ENCODE measurements around the gene MAST2.
A peak's percentile ranks its signal among the peaks of the same experiment; 100 is the strongest.

MAST2 gene

DNA sequence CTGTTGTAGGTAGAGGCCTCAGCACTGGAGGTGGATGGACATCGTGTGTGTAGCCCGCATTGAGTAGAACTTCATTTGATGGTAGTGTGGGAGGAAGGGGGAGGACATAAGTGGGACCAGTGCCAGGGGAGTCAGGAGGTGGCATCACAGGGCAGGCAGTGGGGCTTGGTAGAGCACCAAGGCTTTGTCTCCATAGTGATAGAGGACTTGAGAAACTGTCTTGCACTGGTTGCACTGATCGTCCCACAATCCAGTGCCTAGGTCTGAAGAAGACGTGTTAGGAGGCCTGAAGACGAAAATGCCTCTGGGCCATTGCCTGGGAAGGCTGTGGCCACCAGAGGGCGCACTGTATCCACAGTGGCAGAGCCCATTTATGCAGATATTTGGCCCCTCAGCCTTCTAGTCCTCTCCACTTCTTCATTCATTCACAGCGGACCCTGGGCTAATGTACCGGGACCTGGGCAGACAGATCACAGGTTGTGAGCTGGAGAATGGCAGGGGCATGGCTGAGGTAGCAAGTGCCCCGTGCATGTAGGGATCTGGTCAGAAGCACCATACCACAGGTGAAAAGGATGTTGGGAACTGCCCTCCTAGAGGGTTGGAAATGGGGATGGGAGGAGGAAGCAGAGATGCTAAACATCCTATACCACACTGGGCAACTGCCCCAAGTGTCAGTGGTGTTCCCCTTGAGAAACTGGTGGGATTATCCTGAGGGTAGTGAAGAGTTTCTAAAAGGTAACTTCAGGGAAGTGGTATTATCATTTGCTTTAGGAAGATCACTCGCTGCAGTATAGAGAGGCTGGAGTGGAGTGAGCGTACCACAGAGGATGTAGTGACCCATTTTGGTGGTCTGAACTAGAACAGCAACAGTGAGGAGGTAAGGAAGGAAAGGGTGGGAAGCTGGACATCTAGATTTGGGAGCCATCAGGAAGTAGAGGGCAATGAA lies 233.8 kb downstream of the MAST2 start:
- Histone ChIP-seq H3K4me3 (ENCODE audit: insufficient read length, low read depth) (no peak overlapping the region), H3K4me1 (ENCODE audit: insufficient read depth, insufficient read length) (peaks cover 8% of the 10 kb centered on the region), H3K27me3 (ENCODE audit: insufficient read depth, insufficient read length) (no peaks in the 10 kb centered on the region), H3K36me3 (ENCODE audit: insufficient read depth, insufficient read length, low read length) (peaks cover 46% of the 10 kb centered on the region), H3K9me3 (ENCODE audit: insufficient read depth, low read length) (no peaks in the 10 kb centered on the region), H3K9ac (ENCODE audit: insufficient read length, low read depth) (no peak overlapping the region)
- TF ChIP-seq YY1 (IDR thresholded peaks at IDR 0.05; ENCODE audit: insufficient read depth, insufficient read length) = no peak
- TF ChIP-seq ZNF274 (IDR thresholded peaks at IDR 0.05; ENCODE audit: low read depth, low read length) = no peak
- TF ChIP-seq SUZ12 (IDR thresholded peaks at IDR 0.05; ENCODE audit: extremely low read depth, insufficient read depth, insufficient read length) = no peak
- DNase-seq (ENCODE audit: low read depth, low spot score) = peak; percentile 84

- TF ChIP-seq ZNF274 (IDR thresholded peaks at IDR 0.05; ENCODE audit: low read depth, low read length) (no peak), SUZ12 (IDR thresholded peaks at IDR 0.05; ENCODE audit: extremely low read depth, insufficient read depth, insufficient read length) (no peak), YY1 (IDR thresholded peaks at IDR 0.05; ENCODE audit: insufficient read depth, insufficient read length) (no peak)
- Histone ChIP-seq H3K9ac (ENCODE audit: insufficient read length, low read depth) (no peak overlapping the region), H3K4me1 (ENCODE audit: insufficient read depth, insufficient read length) (peaks cover 9% of the 10 kb centered on the region)
Observed at GRCh38 chr1:46039571-46040052, 236.2 kb downstream of the MAST2 start.

GRCh38 chr1:46041551-46041950 lies 238.1 kb downstream of the MAST2 start:
- Histone ChIP-seq H3K4me3 (ENCODE audit: insufficient read length, low read depth) (no peak overlapping the region), H3K9ac (ENCODE audit: insufficient read length, low read depth) (no peak overlapping the region), H3K4me1 (ENCODE audit: insufficient read depth, insufficient read length) (peaks cover 9% of the 10 kb centered on the region)

More at GRCh38 chr1:46039571-46040052, 236.2 kb downstream of the MAST2 start:
- no peak for DNase-seq (ENCODE audit: low read depth, low spot score)
- Histone ChIP-seq H3K9me3 (ENCODE audit: insufficient read depth, low read length) (no peaks in the 10 kb centered on the region), H3K27me3 (ENCODE audit: insufficient read depth, insufficient read length) (peaks cover 5% of the 10 kb centered on the region), H3K4me3 (ENCODE audit: insufficient read length, low read depth) (no peak overlapping the region), H3K36me3 (ENCODE audit: insufficient read depth, insufficient read length, low read length) (peaks cover 29% of the 10 kb centered on the region)

DNA sequence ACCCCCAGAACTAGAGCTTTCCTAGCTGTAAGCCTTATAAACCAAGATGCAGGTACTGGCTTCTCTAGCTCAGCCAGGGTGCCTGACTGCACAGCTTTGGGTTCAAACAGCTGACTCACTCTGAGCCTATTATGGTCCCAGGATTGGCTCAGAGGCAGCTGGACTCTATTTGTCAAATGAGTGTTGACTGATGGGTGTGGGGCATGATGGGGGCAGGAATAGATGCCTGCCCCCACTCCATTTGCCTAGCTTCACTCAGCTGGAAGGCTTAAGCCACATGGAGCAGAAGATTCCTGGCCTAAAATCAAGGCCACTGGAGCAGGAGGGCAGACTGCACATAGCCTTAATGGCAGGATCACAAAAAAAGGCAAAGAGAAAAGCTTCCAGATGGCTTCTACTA lies 238.6 kb downstream of the MAST2 start:
- Histone ChIP-seq H3K9ac (ENCODE audit: insufficient read length, low read depth) (peak overlapping the region; percentile 2), H3K4me1 (ENCODE audit: insufficient read depth, insufficient read length) (peaks cover 7% of the 10 kb centered on the region), H3K36me3 (ENCODE audit: insufficient read depth, insufficient read length, low read length) (peaks cover 12% of the 10 kb centered on the region), H3K9me3 (ENCODE audit: insufficient read depth, low read length) (no peaks in the 10 kb centered on the region), H3K27me3 (ENCODE audit: insufficient read depth, insufficient read length) (peaks cover 10% of the 10 kb centered on the region), H3K4me3 (ENCODE audit: insufficient read length, low read depth) (no peak overlapping the region)
- DNase-seq (ENCODE audit: low read depth, low spot score) = no peak
- no peak for TF ChIP-seq YY1 (IDR thresholded peaks at IDR 0.05; ENCODE audit: insufficient read depth, insufficient read length)
- no peak for TF ChIP-seq SUZ12 (IDR thresholded peaks at IDR 0.05; ENCODE audit: extremely low read depth, insufficient read depth, insufficient read length)
- no peak for TF ChIP-seq ZNF274 (IDR thresholded peaks at IDR 0.05; ENCODE audit: low read depth, low read length)

More at GRCh38 chr1:46041551-46041950, 238.1 kb downstream of the MAST2 start:
- Histone ChIP-seq H3K36me3 (ENCODE audit: insufficient read depth, insufficient read length, low read length) (peaks cover 12% of the 10 kb centered on the region), H3K9me3 (ENCODE audit: insufficient read depth, low read length) (no peaks in the 10 kb centered on the region), H3K27me3 (ENCODE audit: insufficient read depth, insufficient read length) (peaks cover 10% of the 10 kb centered on the region)
- no peak for DNase-seq (ENCODE audit: low read depth, low spot score)
- TF ChIP-seq SUZ12 (IDR thresholded peaks at IDR 0.05; ENCODE audit: extremely low read depth, insufficient read depth, insufficient read length) (no peak), ZNF274 (IDR thresholded peaks at IDR 0.05; ENCODE audit: low read depth, low read length) (no peak), YY1 (IDR thresholded peaks at IDR 0.05; ENCODE audit: insufficient read depth, insufficient read length) (no peak)

DNA sequence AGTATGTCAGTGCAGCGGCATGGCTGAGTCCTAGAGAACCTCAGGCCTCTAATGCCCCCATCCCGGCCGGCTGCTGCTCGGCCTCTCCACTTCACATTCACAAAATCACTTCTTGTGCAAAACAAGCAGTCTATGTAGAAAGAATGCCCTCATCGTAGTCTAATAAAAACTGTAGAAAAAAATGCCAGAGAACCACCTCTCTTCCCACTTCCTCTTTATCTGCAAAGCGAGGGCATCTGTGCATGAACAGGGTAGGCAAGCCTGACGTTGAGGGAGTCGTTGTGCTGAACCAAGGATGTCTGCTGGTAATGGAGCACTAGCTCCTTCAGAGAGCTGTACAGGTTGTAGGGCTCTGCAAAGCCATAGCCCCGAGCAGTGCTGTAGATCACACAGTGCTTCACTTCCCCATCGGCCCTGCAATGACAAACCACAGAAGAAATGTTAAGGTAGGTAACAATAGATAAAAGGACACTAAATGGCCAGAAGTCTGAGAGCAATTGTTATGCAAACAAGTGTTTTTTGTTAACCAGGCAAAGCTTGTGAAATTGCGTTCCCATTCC lies 240.1 kb downstream of the MAST2 start:
- Histone ChIP-seq H3K9me3 (ENCODE audit: insufficient read depth, low read length) (no peaks in the 10 kb centered on the region), H3K27me3 (ENCODE audit: insufficient read depth, insufficient read length) (peaks cover 10% of the 10 kb centered on the region), H3K36me3 (ENCODE audit: insufficient read depth, insufficient read length, low read length) (peaks cover 12% of the 10 kb centered on the region), H3K9ac (ENCODE audit: insufficient read length, low read depth) (no peak overlapping the region), H3K4me3 (ENCODE audit: insufficient read length, low read depth) (no peak overlapping the region), H3K4me1 (ENCODE audit: insufficient read depth, insufficient read length) (peaks cover 7% of the 10 kb centered on the region)
- DNase-seq (ENCODE audit: low read depth, low spot score) = peak; percentile 95
- no peak for TF ChIP-seq YY1 (IDR thresholded peaks at IDR 0.05; ENCODE audit: insufficient read depth, insufficient read length)

DNA sequence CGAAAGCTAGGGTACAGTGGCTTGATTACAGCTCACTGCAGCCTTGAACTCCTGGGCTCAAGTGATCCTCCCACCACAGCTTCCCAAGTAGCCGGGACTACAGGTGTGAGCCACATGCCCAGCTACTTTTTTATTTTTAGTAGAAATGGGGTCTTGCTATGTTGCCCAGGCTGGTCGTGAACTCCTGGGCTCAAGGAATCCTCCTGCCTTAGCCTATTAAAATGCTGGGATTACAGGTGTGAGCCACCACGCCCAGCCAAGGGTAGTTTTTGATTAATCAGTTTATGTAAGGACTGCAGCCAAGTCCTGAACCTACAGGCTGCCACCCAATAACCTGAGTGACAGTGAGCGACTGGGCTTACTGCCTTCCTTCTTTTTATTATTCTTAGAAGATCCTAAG lies 240.7 kb downstream of the MAST2 start:
- Histone ChIP-seq H3K9me3 (ENCODE audit: insufficient read depth, low read length) (no peaks in the 10 kb centered on the region), H3K4me3 (ENCODE audit: insufficient read length, low read depth) (no peak overlapping the region), H3K4me1 (ENCODE audit: insufficient read depth, insufficient read length) (peaks cover 7% of the 10 kb centered on the region), H3K9ac (ENCODE audit: insufficient read length, low read depth) (no peak overlapping the region), H3K27me3 (ENCODE audit: insufficient read depth, insufficient read length) (peaks cover 10% of the 10 kb centered on the region), H3K36me3 (ENCODE audit: insufficient read depth, insufficient read length, low read length) (peaks cover 12% of the 10 kb centered on the region)
- TF ChIP-seq SUZ12 (IDR thresholded peaks at IDR 0.05; ENCODE audit: extremely low read depth, insufficient read depth, insufficient read length) (no peak), YY1 (IDR thresholded peaks at IDR 0.05; ENCODE audit: insufficient read depth, insufficient read length) (no peak), ZNF274 (IDR thresholded peaks at IDR 0.05; ENCODE audit: low read depth, low read length) (no peak)
- no peak for DNase-seq (ENCODE audit: low read depth, low spot score)

DNA sequence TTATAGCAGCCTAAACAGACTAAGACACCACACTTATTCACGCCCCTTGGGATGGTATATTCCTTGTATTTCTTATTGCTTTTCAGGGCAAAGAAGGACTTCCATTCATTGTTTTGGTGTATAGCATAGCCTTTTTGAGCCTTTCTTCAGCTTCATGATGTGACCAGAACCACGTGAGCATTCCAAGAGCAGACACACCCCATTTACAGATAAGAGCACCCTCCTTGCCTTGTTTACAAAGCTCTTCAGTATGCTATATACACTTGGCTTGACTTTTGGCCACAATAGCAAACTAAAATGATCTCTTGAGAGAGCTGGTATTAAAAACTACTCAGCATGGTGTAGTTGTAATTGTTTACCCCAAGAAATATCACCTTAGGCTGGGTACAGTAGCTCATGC lies 250.3 kb downstream of the MAST2 start:
- H3K4me1 ChIP-seq (ENCODE audit: insufficient read depth, insufficient read length) = no peaks in the 10 kb centered on the region
- DNase-seq (ENCODE audit: low read depth, low spot score) = no peak
- peaks cover 11% of the 10 kb centered on the region; the same call in 1 of the 2 replicates for H3K9me3 ChIP-seq (ENCODE audit: insufficient read depth, low read length)
- TF ChIP-seq ZNF274 (IDR thresholded peaks at IDR 0.05; ENCODE audit: low read depth, low read length) (no peak), YY1 (IDR thresholded peaks at IDR 0.05; ENCODE audit: insufficient read depth, insufficient read length) (no peak), SUZ12 (IDR thresholded peaks at IDR 0.05; ENCODE audit: extremely low read depth, insufficient read depth, insufficient read length) (no peak)
- peaks cover under 1% of the 10 kb centered on the region for H3K36me3 ChIP-seq (ENCODE audit: insufficient read depth, insufficient read length, low read length)
- H3K4me3 ChIP-seq (ENCODE audit: insufficient read length, low read depth) = no peak overlapping the region
- no peaks in the 10 kb centered on the region for H3K27me3 ChIP-seq (ENCODE audit: insufficient read depth, insufficient read length)
- H3K9ac ChIP-seq (ENCODE audit: insufficient read length, low read depth) = no peak overlapping the region

Measured in NT2/D1 (cell line).